GM12892 (cell line): Measurements from ENCODE around the gene KCNH1.

Experiments used
- POLR2A ChIP-seq: IDR thresholded peaks from 2 replicates; pipeline ENCODE4 v1.6.1; 2011; ENCODE audit warnings: low read depth, low read length, control low read depth
- POLR2AphosphoS5 ChIP-seq: IDR thresholded peaks from 2 replicates; pipeline ENCODE4 v1.6.1; 2011; ENCODE audit warnings: low read depth, low read length, control low read depth

DNA sequence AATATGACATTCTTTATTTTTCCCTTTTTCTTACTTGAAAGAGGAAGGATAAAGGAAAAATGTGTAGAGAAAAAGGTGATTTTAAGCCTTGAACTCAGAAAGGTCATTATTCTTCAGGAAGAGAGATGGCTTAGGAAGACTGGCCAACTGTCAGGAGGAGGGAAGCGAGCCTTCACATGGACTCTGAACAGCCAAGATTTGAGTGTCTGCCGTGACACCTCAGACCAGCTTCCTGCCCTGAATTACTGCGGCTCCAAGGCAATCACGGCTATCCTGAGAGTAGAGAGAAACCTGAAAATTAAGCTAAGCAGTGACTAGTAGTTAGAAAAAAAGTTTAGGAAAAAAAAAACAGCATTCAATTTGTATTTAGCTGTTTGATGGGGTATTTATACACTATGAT, 314.7 kb downstream of the KCNH1 start:
- no peak for TF ChIP-seq POLR2A
- TF ChIP-seq POLR2AphosphoS5 = no peak
